Breast epithelium (tissue), 4 donors: ENCODE results near the gene EPB41L2. TPM values are rescaled to one million over a fixed set of nuclear protein-coding genes. Genes with fewer than 3 reads are reported as not detected.

Source experiments
- DNase-seq, 2 donors: peaks; one replicate each; pipeline ENCODE4 v3.0.0-alpha.2; 2019; ENCODE audit warnings: low spot score in 2 of 2
- H3K27ac ChIP-seq, 2 donors: fragments of 200-600 bp; sonication (generic) in 1 of 2; one replicate each; pipeline ENCODE4 v1.5.1; 2016 to 2019; ENCODE audit warnings: mild to moderate bottlenecking in 1 of 2
- H3K27me3 ChIP-seq, 2 donors: fragments of 200-600 bp; sonication (generic) in 1 of 2; one replicate each; pipeline versions ENCODE4 v1.5.1 to v1.6.0; 2017 to 2019; ENCODE audit warnings: control low read depth in 1 of 2, mild to moderate bottlenecking in 1 of 2
- H3K36me3 ChIP-seq: fragments of 200-600 bp; one replicate; pipeline ENCODE4 v1.5.1; 2019
- H3K4me1 ChIP-seq, 2 donors: fragments of 200-600 bp; sonication (generic); one replicate each; pipeline ENCODE4 v1.5.1; 2016 to 2019; ENCODE audit warnings: control low read depth in 1 of 2
- H3K4me3 ChIP-seq, 3 donors: fragments of 200-600 bp; sonication (generic); 1 replicate in 2 of 3; 2 replicates in 1 of 3; pipeline ENCODE4 v1.5.1; 2016 to 2019; ENCODE audit warnings: mild to moderate bottlenecking in 3 of 3, moderate library complexity in 2 of 3
- H3K9me3 ChIP-seq, 2 donors: fragments of 200-600 bp; sonication (generic) in 1 of 2; one replicate each; pipeline ENCODE4 v1.5.1; 2016 to 2019; ENCODE audit warnings: control low read depth in 1 of 2
- POLR2A ChIP-seq: fragments of 450-650 bp; IDR thresholded peaks from one replicate; pipeline ENCODE4 v1.6.1; 2016; ENCODE audit warnings: antibody characterized with exemption, mild to moderate bottlenecking, moderate library complexity
- POLR2AphosphoS5 ChIP-seq, 3 donors: sonication (generic); formaldehyde crosslinking; IDR thresholded peaks; one replicate each; pipeline ENCODE4 v1.6.1; 2017; ENCODE audit warnings: antibody characterized with exemption in 3 of 3
- intact Hi-C: fragments of 100-400 bp; cut with DNase I; formaldehyde crosslinking; loops from one replicate; pipeline ENCODE4 v1.15.1; 2023; ENCODE audit warnings: low total_unique reads
- total RNA-seq, 3 donors: library from RNA; depleted of rRNA; stranded (reverse); fragments of >200 nt; gene quantifications; one replicate each; pipeline ENCODE4 v1.1.0, GENCODE V29; 2016
- TF ChIP-seq, protein P1 (sequence below), 3 donors: fragments of 450-650 bp; IDR thresholded peaks; one replicate each; pipeline ENCODE4 v1.5.1; 2016 to 2017; ENCODE audit warnings: antibody characterized with exemption in 3 of 3, mild to moderate bottlenecking in 3 of 3, moderate library complexity in 3 of 3

EPB41L2 gene
- total RNA-seq, 3 donors from 2014 or later, result 72.7 to 110 (median 101) TPM

DNA sequence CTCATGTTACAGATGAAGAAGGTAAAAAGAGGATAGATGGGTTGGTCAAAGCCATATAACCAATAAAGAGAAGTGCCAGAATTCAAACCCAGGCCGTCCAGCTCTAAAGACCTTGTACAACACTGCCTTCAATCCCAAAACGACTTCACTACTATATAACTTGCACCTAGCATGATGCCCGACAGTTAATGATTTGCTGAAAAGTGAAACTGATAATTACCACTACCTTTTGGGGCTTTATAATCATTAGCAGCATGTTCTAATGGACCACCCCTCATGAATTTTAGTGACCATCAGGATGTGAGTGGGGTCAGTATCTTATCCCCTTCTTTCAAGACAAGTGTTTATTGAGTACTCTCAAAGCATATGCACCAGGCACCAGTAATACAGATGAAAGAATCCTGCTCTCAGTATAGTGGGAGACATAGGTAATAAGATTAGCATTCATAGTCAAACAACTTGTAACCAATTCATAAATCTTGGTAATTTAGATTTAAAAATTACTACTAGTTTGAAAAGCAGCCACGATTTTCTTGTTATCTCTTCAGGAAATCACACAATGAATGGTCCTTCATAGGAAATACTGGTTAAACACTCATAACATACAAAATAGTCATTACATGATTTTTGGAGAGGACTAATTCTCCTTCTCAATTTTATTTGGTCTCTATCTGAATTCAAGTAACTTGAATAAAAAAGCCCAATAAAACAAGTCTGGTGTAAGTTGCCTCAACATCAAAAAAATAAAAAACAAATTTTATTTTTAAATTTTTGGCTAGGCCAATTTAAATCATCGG, 98.0 kb downstream of the EPB41L2 start:
- TF ChIP-seq, protein P1, sequence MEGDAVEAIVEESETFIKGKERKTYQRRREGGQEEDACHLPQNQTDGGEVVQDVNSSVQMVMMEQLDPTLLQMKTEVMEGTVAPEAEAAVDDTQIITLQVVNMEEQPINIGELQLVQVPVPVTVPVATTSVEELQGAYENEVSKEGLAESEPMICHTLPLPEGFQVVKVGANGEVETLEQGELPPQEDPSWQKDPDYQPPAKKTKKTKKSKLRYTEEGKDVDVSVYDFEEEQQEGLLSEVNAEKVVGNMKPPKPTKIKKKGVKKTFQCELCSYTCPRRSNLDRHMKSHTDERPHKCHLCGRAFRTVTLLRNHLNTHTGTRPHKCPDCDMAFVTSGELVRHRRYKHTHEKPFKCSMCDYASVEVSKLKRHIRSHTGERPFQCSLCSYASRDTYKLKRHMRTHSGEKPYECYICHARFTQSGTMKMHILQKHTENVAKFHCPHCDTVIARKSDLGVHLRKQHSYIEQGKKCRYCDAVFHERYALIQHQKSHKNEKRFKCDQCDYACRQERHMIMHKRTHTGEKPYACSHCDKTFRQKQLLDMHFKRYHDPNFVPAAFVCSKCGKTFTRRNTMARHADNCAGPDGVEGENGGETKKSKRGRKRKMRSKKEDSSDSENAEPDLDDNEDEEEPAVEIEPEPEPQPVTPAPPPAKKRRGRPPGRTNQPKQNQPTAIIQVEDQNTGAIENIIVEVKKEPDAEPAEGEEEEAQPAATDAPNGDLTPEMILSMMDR (IDR thresholded peaks at IDR 0.05), result no peak
- TF ChIP-seq POLR2A (no peak), POLR2AphosphoS5 (IDR thresholded peaks at IDR 0.05) (no peak)
- DNase-seq, result no peak
- Histone ChIP-seq H3K27me3 (no peaks in the 10 kb centered on the region), H3K4me1 (no peaks in the 10 kb centered on the region), H3K27ac (peak overlapping the region in 1 of 2 donors; percentile 4), H3K9me3 (no peaks in the 10 kb centered on the region), H3K4me3 (no peak overlapping the region), H3K36me3 (no peaks in the 10 kb centered on the region)
- intact Hi-C loops, result no loop called here

GRCh38 chr6:130964289-130964688, 98.8 kb downstream of the EPB41L2 start:
- intact Hi-C loops, result no loop called here
- no peaks in the 10 kb centered on the region for H3K4me1 ChIP-seq
- TF ChIP-seq, protein P1 (IDR thresholded peaks at IDR 0.05), result no peak
- TF ChIP-seq POLR2AphosphoS5 (IDR thresholded peaks at IDR 0.05) (no peak), POLR2A (no peak)
- no peak for DNase-seq
- no peak overlapping the region for H3K27ac ChIP-seq
- no peaks in the 10 kb centered on the region for H3K9me3 ChIP-seq
- H3K4me3 ChIP-seq, result no peak overlapping the region
- no peaks in the 10 kb centered on the region for H3K36me3 ChIP-seq
- H3K27me3 ChIP-seq, result no peaks in the 10 kb centered on the region

GRCh38 chr6:130962966-130963365, 100.1 kb downstream of the EPB41L2 start:
- Histone ChIP-seq H3K4me1 (no peaks in the 10 kb centered on the region), H3K4me3 (no peak overlapping the region), H3K27me3 (no peaks in the 10 kb centered on the region), H3K9me3 (no peaks in the 10 kb centered on the region), H3K27ac (no peak overlapping the region), H3K36me3 (no peaks in the 10 kb centered on the region)
- intact Hi-C loops, result no loop called here
- no peak for DNase-seq
- TF ChIP-seq, protein P1 (IDR thresholded peaks at IDR 0.05), result no peak

DNA sequence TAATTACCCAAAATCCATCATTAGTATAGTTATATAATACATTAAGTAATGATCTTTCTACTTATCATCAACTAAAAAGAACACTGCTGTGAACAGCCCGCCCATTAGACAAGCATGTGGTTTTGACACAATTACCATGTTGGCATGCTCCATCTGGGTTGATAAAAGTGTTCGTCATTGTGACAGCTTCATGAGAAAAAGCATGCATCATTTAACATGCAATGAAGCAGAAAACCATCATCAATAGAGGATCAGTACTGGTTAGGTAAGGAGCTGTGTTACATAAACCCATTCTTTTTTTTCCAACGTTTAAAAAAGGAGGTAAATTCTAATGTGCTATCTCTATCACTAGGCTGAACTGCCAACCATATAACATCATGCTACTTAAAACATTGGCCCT, 101.9 kb downstream of the EPB41L2 start:
- no peak overlapping the region for H3K27ac ChIP-seq
- intact Hi-C loops, result no loop called here
- no peak for DNase-seq

GRCh38 chr6:130959951-130960350, 103.1 kb downstream of the EPB41L2 start:
- TF ChIP-seq, protein P1 (IDR thresholded peaks at IDR 0.05), result no peak
- TF ChIP-seq POLR2AphosphoS5 (IDR thresholded peaks at IDR 0.05), result no peak
- no peak for TF ChIP-seq POLR2A
- no peaks in the 10 kb centered on the region for H3K27me3 ChIP-seq
- H3K36me3 ChIP-seq, result no peaks in the 10 kb centered on the region
- DNase-seq, result no peak
- H3K4me1 ChIP-seq, result no peaks in the 10 kb centered on the region
- no peak overlapping the region for H3K4me3 ChIP-seq
- no peak overlapping the region for H3K27ac ChIP-seq
- no peaks in the 10 kb centered on the region for H3K9me3 ChIP-seq
- intact Hi-C loops, result no loop called here

More for the DNA sequence above, 101.9 kb downstream of the EPB41L2 start:
- TF ChIP-seq POLR2AphosphoS5 (IDR thresholded peaks at IDR 0.05), result no peak
- TF ChIP-seq, protein P1 (IDR thresholded peaks at IDR 0.05), result no peak
- no peak for TF ChIP-seq POLR2A
- Histone ChIP-seq H3K27me3 (no peaks in the 10 kb centered on the region), H3K36me3 (no peaks in the 10 kb centered on the region), H3K4me1 (no peaks in the 10 kb centered on the region), H3K4me3 (no peak overlapping the region), H3K9me3 (no peaks in the 10 kb centered on the region)
